ENCODE data around the gene PPP4R4. TPM values are rescaled to one million over a fixed set of nuclear protein-coding genes. Genes with fewer than 3 reads are reported as not detected.

PPP4R4 gene
- total RNA-seq, 1 experiment from 2014 or later, result not detected

DNA sequence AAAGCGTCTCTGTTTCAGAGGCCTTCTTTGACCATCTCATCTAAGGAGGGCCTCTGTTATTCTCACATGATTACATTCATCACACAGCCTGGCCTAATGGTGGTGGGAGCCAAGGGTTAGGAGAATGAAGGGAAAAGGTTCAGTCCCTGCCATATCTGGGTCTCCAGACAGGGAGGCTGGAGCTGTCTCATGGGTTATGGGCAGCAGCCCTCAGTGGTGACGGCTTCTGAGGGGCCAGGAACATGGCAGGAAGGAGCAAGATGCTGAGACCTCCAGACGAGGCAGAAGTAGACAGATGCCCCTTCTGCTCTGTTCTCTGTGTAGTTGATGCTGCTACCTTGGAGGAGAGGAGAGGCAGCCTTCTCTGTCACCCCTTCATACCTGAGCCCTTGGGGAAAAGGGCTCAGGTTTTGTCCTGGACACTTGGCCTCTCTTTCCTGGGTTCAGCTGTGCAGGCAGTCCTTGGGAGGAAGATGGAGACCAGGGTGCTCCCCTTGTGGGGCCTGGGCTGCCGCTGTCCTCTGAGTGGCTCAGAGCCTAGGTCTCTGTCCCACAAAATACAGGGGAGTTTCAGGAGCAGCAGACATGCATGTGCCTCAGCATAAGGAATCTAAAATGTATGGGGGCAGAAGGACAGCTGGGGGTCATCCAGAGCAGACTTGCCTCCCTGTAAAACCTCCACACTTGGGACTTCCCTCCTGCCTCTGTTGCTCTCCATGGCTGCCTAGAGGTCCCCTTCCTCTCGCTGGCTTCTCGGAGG is 48.3 kb upstream of the PPP4R4 start:
- H3K4me3 ChIP-seq, result no peak overlapping the region
- H3K9me2 ChIP-seq (ENCODE audit: insufficient read depth), result no peaks in the 10 kb centered on the region
- no peak for DNase-seq
- H3F3A ChIP-seq (ENCODE audit: insufficient read depth, low read depth), result no peaks in the 10 kb centered on the region
- no peak overlapping the region for H2AFZ ChIP-seq
- no peak overlapping the region for H3K4me2 ChIP-seq
- H3K27ac ChIP-seq, result no peak overlapping the region
- CTCF ChIA-PET, result no interaction called here
- POLR2A ChIA-PET (ENCODE audit: unreplicated experiment), result no interaction called here
- H4K20me1 ChIP-seq (ENCODE audit: insufficient read depth), result no peaks in the 10 kb centered on the region
- BruUV-seq (replicated peaks), result no TSS peak
- H3K9me3 ChIP-seq (ENCODE audit: insufficient read depth, low read depth), result no peaks in the 10 kb centered on the region
- no peak for TF ChIP-seq CTCF (conservative IDR thresholded peaks at IDR 0.05)
- TF ChIP-seq EZH2 (IDR thresholded peaks at IDR 0.05; ENCODE audit: low read depth), result no peak
- no peaks in the 10 kb centered on the region for H3K79me2 ChIP-seq (ENCODE audit: low read depth)
- intact Hi-C loops (cut with micrococcal nuclease; ENCODE audit: unreplicated experiment), result no loop called here
- H3K36me3 ChIP-seq (ENCODE audit: low read depth), result no peaks in the 10 kb centered on the region
- H3K4me1 ChIP-seq (replicated peaks; ENCODE audit: insufficient read depth), result 0 out of 2 replicates have a peak, but pooled peaks cover 4% of the 10 kb centered on the region
- H3K27me3 ChIP-seq (ENCODE audit: insufficient read depth, low read depth), result 0 out of 2 replicates have a peak, but pooled peaks cover 4% of the 10 kb centered on the region

GRCh38 chr14:94126419-94126677 is 47.8 kb upstream of the PPP4R4 start:
- BruUV-seq (replicated peaks), result no TSS peak
- Histone ChIP-seq H3K9me2 (ENCODE audit: insufficient read depth) (no peaks in the 10 kb centered on the region), H3K4me2 (no peak overlapping the region), H3F3A (ENCODE audit: insufficient read depth, low read depth) (no peaks in the 10 kb centered on the region), H3K79me2 (ENCODE audit: low read depth) (no peaks in the 10 kb centered on the region), H3K27me3 (ENCODE audit: insufficient read depth, low read depth) (0 out of 2 replicates have a peak, but pooled peaks cover under 1% of the 10 kb centered on the region), H3K36me3 (ENCODE audit: low read depth) (no peaks in the 10 kb centered on the region), H3K4me1 (replicated peaks; ENCODE audit: insufficient read depth) (0 out of 2 replicates have a peak, but pooled peaks cover 4% of the 10 kb centered on the region), H4K20me1 (ENCODE audit: insufficient read depth) (no peaks in the 10 kb centered on the region), H2AFZ (no peak overlapping the region), H3K4me3 (no peak overlapping the region), H3K9me3 (ENCODE audit: insufficient read depth, low read depth) (no peaks in the 10 kb centered on the region), H3K27ac (no peak overlapping the region)
- CTCF ChIA-PET, result no interaction called here
- intact Hi-C loops (cut with micrococcal nuclease; ENCODE audit: unreplicated experiment), result no loop called here
- DNase-seq, result no peak
- POLR2A ChIA-PET (ENCODE audit: unreplicated experiment), result no interaction called here
- TF ChIP-seq EZH2 (IDR thresholded peaks at IDR 0.05; ENCODE audit: low read depth) (no peak), CTCF (conservative IDR thresholded peaks at IDR 0.05) (no peak)

DNA sequence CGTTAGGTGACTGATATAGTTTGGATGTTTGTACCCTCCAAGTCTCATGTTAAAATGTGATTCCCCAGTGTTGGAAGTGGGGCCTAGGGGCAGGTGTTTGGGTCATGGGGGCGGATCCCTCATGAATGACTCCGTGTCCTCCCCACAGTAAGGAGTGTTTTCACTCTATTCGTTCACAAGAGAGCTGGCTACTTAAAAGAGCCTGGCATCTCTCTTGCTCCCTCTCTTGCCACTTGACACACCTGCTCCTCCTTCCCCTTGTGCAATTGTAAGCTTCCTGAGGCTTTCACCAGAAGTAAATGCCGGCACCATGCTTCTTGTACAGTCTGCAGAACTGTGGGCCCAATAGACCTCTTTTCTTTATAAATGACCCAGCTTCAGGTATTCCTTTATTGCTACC is 47.3 kb upstream of the PPP4R4 start:
- no peak for DNase-seq
- POLR2A ChIA-PET (ENCODE audit: unreplicated experiment), result no interaction called here
- TF ChIP-seq CTCF (conservative IDR thresholded peaks at IDR 0.05) (no peak), EZH2 (IDR thresholded peaks at IDR 0.05; ENCODE audit: low read depth) (no peak)
- H2AFZ ChIP-seq, result no peak overlapping the region
- intact Hi-C loops (cut with micrococcal nuclease; ENCODE audit: unreplicated experiment), result no loop called here
- CTCF ChIA-PET, result no interaction called here
- no peaks in the 10 kb centered on the region for H3K27me3 ChIP-seq (ENCODE audit: insufficient read depth, low read depth)
- no peaks in the 10 kb centered on the region for H3K36me3 ChIP-seq (ENCODE audit: low read depth)
- no peak overlapping the region for H3K27ac ChIP-seq
- no peaks in the 10 kb centered on the region for H3F3A ChIP-seq (ENCODE audit: insufficient read depth, low read depth)
- H3K4me1 ChIP-seq (replicated peaks; ENCODE audit: insufficient read depth), result 0 out of 2 replicates have a peak, but pooled peaks cover 4% of the 10 kb centered on the region
- H3K4me3 ChIP-seq, result no peak overlapping the region
- H3K9me2 ChIP-seq (ENCODE audit: insufficient read depth), result no peaks in the 10 kb centered on the region
- H4K20me1 ChIP-seq (ENCODE audit: insufficient read depth), result no peaks in the 10 kb centered on the region
- no peaks in the 10 kb centered on the region for H3K9me3 ChIP-seq (ENCODE audit: insufficient read depth, low read depth)
- no peaks in the 10 kb centered on the region for H3K79me2 ChIP-seq (ENCODE audit: low read depth)
- no TSS peak for BruUV-seq (replicated peaks)
- no peak overlapping the region for H3K4me2 ChIP-seq

Data from PC-9 (cell line).